SK-N-SH treated with all-trans-retinoic acid at 6 μM for 48 hours (cell line): ENCODE results near the gene SYTL1.

ENCODE experiments used
- ATAC-seq: fragments of 200-7000 bp; cut with Tn5 transposase; 3 replicates; pipeline ENCODE4 v1.9.1; 2020; ENCODE audit warnings: mild to moderate bottlenecking, moderate library complexity
- CREB5 ChIP-seq: fragments of 250-450 bp; sonication (Bioruptor Pico); IDR thresholded peaks from 2 replicates; pipeline ENCODE4 v1.5.1; 2020; ENCODE audit warnings: low read depth, mild to moderate bottlenecking, moderate library complexity
- CSDC2 ChIP-seq: fragments of 250-450 bp; sonication (Bioruptor Pico); IDR thresholded peaks from 2 replicates; pipeline ENCODE4 v1.5.0; 2020; ENCODE audit warnings: mild to moderate bottlenecking, moderate library complexity
- CSRNP3 ChIP-seq: fragments of 250-450 bp; sonication (Bioruptor Pico); IDR thresholded peaks from 2 replicates; pipeline ENCODE4 v1.5.1; 2021; ENCODE audit warnings: mild to moderate bottlenecking, moderate library complexity
- ISL1 ChIP-seq: fragments of 250-450 bp; sonication (Bioruptor Pico); IDR thresholded peaks from 2 replicates; pipeline ENCODE4 v2.1.2; 2022; ENCODE audit warnings: mild to moderate bottlenecking, moderate library complexity
- OSR1 ChIP-seq: fragments of 250-450 bp; sonication (Bioruptor Pico); IDR thresholded peaks from 2 replicates; pipeline ENCODE4 v1.8.0; 2022; ENCODE audit warnings: moderate library complexity, mild to moderate bottlenecking, inconsistent platforms
- POU6F1 ChIP-seq: fragments of 250-450 bp; sonication (Bioruptor Pico); IDR thresholded peaks from 2 replicates; pipeline ENCODE4 v1.8.0; 2021; ENCODE audit warnings: low read depth, mild to moderate bottlenecking, moderate library complexity, borderline replicate concordance
- PPARA ChIP-seq: fragments of 250-450 bp; sonication (Bioruptor Pico); IDR thresholded peaks from 2 replicates; pipeline ENCODE4 v1.5.0; 2020; ENCODE audit warnings: mild to moderate bottlenecking, borderline replicate concordance
- RARB ChIP-seq: fragments of 250-450 bp; sonication (Bioruptor Pico); IDR thresholded peaks from 2 replicates; pipeline ENCODE4 v1.8.0; 2021; ENCODE audit warnings: mild to moderate bottlenecking, moderate library complexity
- SNAI2 ChIP-seq: fragments of 250-450 bp; sonication (Bioruptor Pico); IDR thresholded peaks from 2 replicates; pipeline ENCODE4 v1.5.0; 2020; ENCODE audit warnings: mild to moderate bottlenecking, moderate library complexity
- TCF4 ChIP-seq: fragments of 250-450 bp; sonication (Bioruptor Pico); IDR thresholded peaks from 2 replicates; pipeline ENCODE4 v1.8.0; 2021; ENCODE audit warnings: mild to moderate bottlenecking, moderate library complexity, borderline replicate concordance
- TSHZ2 ChIP-seq: fragments of 250-450 bp; sonication (Bioruptor Pico); IDR thresholded peaks from 2 replicates; pipeline ENCODE4 v1.5.0; 2020; ENCODE audit warnings: mild to moderate bottlenecking, moderate library complexity
- ZC3H10 ChIP-seq: fragments of 250-450 bp; sonication (Bioruptor Pico); IDR thresholded peaks from 2 replicates; pipeline ENCODE4 v1.5.1; 2021; ENCODE audit warnings: mild to moderate bottlenecking, moderate library complexity
- ZFP3 ChIP-seq: fragments of 250-450 bp; sonication (Bioruptor Pico); IDR thresholded peaks from 2 replicates; pipeline ENCODE4 v1.5.0; 2020; ENCODE audit warnings: mild to moderate bottlenecking, moderate library complexity
- ZFP30 ChIP-seq: fragments of 450-650 bp; formaldehyde crosslinking; IDR thresholded peaks from 2 replicates; pipeline ENCODE4 v1.5.0; 2022; ENCODE audit warnings: mild to moderate bottlenecking, moderate library complexity
- ZNF565 ChIP-seq: fragments of 450-650 bp; formaldehyde crosslinking; conservative IDR thresholded peaks from 2 replicates; pipeline ENCODE4 v1.5.0; 2020; ENCODE audit warnings: low read depth, mild to moderate bottlenecking, moderate library complexity
- ZNF70 ChIP-seq: fragments of 450-650 bp; formaldehyde crosslinking; IDR thresholded peaks from 2 replicates; pipeline ENCODE4 v1.5.0; 2020; ENCODE audit warnings: mild to moderate bottlenecking, moderate library complexity

Gene SYTL1

GRCh38 chr1:27318136-27318535, 23.7 kb upstream of the SYTL1 start (continued):
- TF ChIP-seq ZC3H10 (CRISPR knock-in tag) (no peak), ZNF565 (CRISPR knock-in tag) (no peak), PPARA (CRISPR knock-in tag) (no peak), ZFP30 (CRISPR knock-in tag) (no peak), CSDC2 (CRISPR knock-in tag) (no peak), POU6F1 (CRISPR knock-in tag) (no peak), OSR1 (CRISPR knock-in tag) (no peak), ZNF70 (CRISPR knock-in tag) (no peak)

- ATAC-seq, result no peak; the same call in 2 of the 3 replicates
- peak; percentile 75; the same call in 1 of the 2 replicates for TF ChIP-seq TCF4 (CRISPR knock-in tag)
- TF ChIP-seq CREB5 (CRISPR knock-in tag), result no peak
- no peak for TF ChIP-seq CSRNP3 (CRISPR knock-in tag)
Measured at GRCh38 chr1:27318596-27318995, 23.2 kb upstream of the SYTL1 start.

- TF ChIP-seq SNAI2 (no peak), ZC3H10 (CRISPR knock-in tag) (no peak), ISL1 (no peak), RARB (CRISPR knock-in tag) (no peak), CREB5 (CRISPR knock-in tag) (no peak), ZFP3 (CRISPR knock-in tag) (0 out of 2 replicates have a peak, but pooled peaks have one; percentile 44), ZFP30 (CRISPR knock-in tag) (no peak), OSR1 (CRISPR knock-in tag) (no peak), TSHZ2 (CRISPR knock-in tag) (peak; percentile 56; the same call in 1 of the 2 replicates), POU6F1 (CRISPR knock-in tag) (no peak)
- ATAC-seq, result peak; percentile 97
Measured at GRCh38 chr1:27321813-27322568, 19.8 kb upstream of the SYTL1 start, which contains the start of gene TMEM222. Gene TMEM222, plus strand, starts transcription at chr1:27322163. Its CDS starts 35 bp downstream, at chr1:27322198.
